Endothelial cell (in vitro differentiated cells): Measurements from ENCODE around the gene FBXL5. TPM values are rescaled to one million over a fixed set of nuclear protein-coding genes. Genes with fewer than 3 reads are reported as not detected.

Experiments used
- DNase-seq: peaks from one replicate; pipeline ENCODE4 v3.0.0; 2021; ENCODE audit warnings: low spot score
- H3K27ac Mint-ChIP-seq: one replicate; pipeline ENCODE4 v1.8.0; 2021; ENCODE audit warnings: mixed read lengths, inconsistent platforms; ENCODE audit not compliant: unreplicated experiment
- H3K27me3 Mint-ChIP-seq: one replicate; pipeline ENCODE4 v1.8.0; 2021; ENCODE audit warnings: mild to moderate bottlenecking, moderate library complexity, mixed read lengths, inconsistent platforms; ENCODE audit not compliant: unreplicated experiment
- H3K36me3 Mint-ChIP-seq: one replicate; pipeline ENCODE4 v1.8.0; 2021; ENCODE audit warnings: mild to moderate bottlenecking, low read depth, mixed read lengths, inconsistent platforms; ENCODE audit not compliant: unreplicated experiment
- H3K4me1 Mint-ChIP-seq: one replicate; pipeline ENCODE4 v1.8.0; 2021; ENCODE audit warnings: mild to moderate bottlenecking, mixed read lengths, inconsistent platforms; ENCODE audit not compliant: unreplicated experiment
- H3K4me3 Mint-ChIP-seq: one replicate; pipeline ENCODE4 v1.8.0; 2021; ENCODE audit warnings: mild to moderate bottlenecking, mixed read lengths, inconsistent platforms; ENCODE audit not compliant: unreplicated experiment
- H3K9me3 Mint-ChIP-seq: one replicate; pipeline ENCODE4 v1.8.0; 2021; ENCODE audit warnings: mixed read lengths, inconsistent platforms; ENCODE audit not compliant: unreplicated experiment
- CTCF ChIP-seq: fragments of 200-600 bp; sonication (generic); IDR thresholded peaks from one replicate; pipeline ENCODE4 v1.5.0; 2021; ENCODE audit warnings: antibody characterized with exemption; ENCODE audit not compliant: unreplicated experiment
- total RNA-seq: library from RNA; stranded (reverse); fragmentation: NEBNext Ultra II Directional; extraction: Animal tissue kit (Norgen Biotek cat#: 25700); gene quantifications from one replicate; pipeline ENCODE4 v1.2.1, GENCODE V29; 2021; ENCODE audit not compliant: unreplicated experiment

FBXL5 gene
- total RNA-seq, 1 donor from 2014 or later: 60.6 TPM

GRCh38 chr4:15676899-15677298 is 21.7 kb upstream of the FBXL5 start:
- H3K36me3 Mint-ChIP-seq: no peaks in the 10 kb centered on the region
- H3K27ac Mint-ChIP-seq: no peak overlapping the region
- H3K9me3 Mint-ChIP-seq: no peaks in the 10 kb centered on the region
- no peak overlapping the region for H3K4me3 Mint-ChIP-seq
- DNase-seq: no peak
- H3K4me1 Mint-ChIP-seq: peaks cover 12% of the 10 kb centered on the region
- peaks cover 5% of the 10 kb centered on the region for H3K27me3 Mint-ChIP-seq
- no peak for TF ChIP-seq CTCF

GRCh38 chr4:15676039-15676438 is 20.9 kb upstream of the FBXL5 start:
- Mint-ChIP-seq H3K27me3 (no peaks in the 10 kb centered on the region), H3K4me3 (no peak overlapping the region), H3K36me3 (no peaks in the 10 kb centered on the region), H3K4me1 (peaks cover 9% of the 10 kb centered on the region), H3K9me3 (no peaks in the 10 kb centered on the region), H3K27ac (no peak overlapping the region)
- TF ChIP-seq CTCF: no peak
- no peak for DNase-seq

DNA sequence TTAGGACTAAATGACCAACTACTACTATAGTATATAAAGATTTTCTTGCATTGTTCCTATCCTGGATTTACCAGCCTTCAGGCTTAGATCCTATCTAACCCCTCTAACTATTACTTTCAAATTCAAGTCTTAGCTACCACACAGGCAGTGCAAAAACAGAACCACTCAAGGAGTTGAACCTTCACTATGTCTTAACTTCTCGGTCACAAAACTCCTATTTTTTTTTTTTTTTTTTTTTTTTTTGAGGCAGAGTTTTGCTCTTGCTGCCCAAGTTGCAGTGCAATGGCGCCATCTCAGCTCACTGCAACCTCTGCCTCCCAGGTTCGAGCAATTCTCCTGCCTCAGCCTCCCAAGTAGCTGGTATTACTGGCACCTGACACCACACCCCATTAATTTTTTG is 20.2 kb upstream of the FBXL5 start:
- Mint-ChIP-seq H3K36me3 (no peaks in the 10 kb centered on the region), H3K27me3 (no peaks in the 10 kb centered on the region), H3K9me3 (no peaks in the 10 kb centered on the region), H3K4me1 (peaks cover 9% of the 10 kb centered on the region), H3K27ac (no peak overlapping the region), H3K4me3 (no peak overlapping the region)
- DNase-seq: no peak
- TF ChIP-seq CTCF: no peak

DNA sequence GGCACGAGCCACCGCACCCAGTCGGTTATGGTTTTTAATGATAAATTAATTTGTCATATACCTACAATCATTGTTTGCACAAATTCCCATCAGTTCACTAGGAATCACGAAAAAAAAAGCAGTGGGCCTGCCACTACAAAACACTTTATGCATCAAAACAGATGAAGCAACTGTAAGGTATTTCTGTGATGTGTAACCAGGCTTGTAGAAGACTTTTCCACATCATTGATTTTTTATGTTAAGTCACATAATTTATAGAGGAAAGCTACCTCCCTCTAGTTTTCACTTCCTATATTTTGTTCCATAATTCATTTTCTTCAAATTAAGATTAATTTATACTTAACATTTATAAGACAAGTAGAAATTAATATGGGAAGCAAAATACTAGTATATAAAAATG is 19.8 kb upstream of the FBXL5 start:
- no peak for TF ChIP-seq CTCF
- Mint-ChIP-seq H3K27me3 (no peaks in the 10 kb centered on the region), H3K4me3 (no peak overlapping the region), H3K36me3 (no peaks in the 10 kb centered on the region), H3K27ac (no peak overlapping the region), H3K4me1 (peaks cover 7% of the 10 kb centered on the region), H3K9me3 (no peaks in the 10 kb centered on the region)
- no peak for DNase-seq

- no peak overlapping the region for H3K27ac Mint-ChIP-seq
- H3K4me3 Mint-ChIP-seq: no peak overlapping the region
Measured at GRCh38 chr4:15674046-15674445, 18.9 kb upstream of the FBXL5 start.

More at GRCh38 chr4:15674046-15674445, 18.9 kb upstream of the FBXL5 start:
- DNase-seq: no peak
- TF ChIP-seq CTCF: no peak
- H3K36me3 Mint-ChIP-seq: no peaks in the 10 kb centered on the region
- no peaks in the 10 kb centered on the region for H3K27me3 Mint-ChIP-seq
- peaks cover 2% of the 10 kb centered on the region for H3K4me1 Mint-ChIP-seq
- H3K9me3 Mint-ChIP-seq: no peaks in the 10 kb centered on the region
